HPDE6-E6E7 (cell line): ENCODE data around the gene DKK3.

Source experiments
- DNase-seq: peaks from one replicate; pipeline ENCODE4 v3.0.0; 2011; ENCODE audit warnings: missing footprints; ENCODE audit errors: extremely low spot score

Gene DKK3

GRCh38 chr11:11967669-11968510, 40.5 kb downstream of the DKK3 start:
- no peak for DNase-seq

- DNase-seq = peak; percentile 50
Measured at GRCh38 chr11:11966826-11967668, 41.4 kb downstream of the DKK3 start.

- DNase-seq = no peak
Measured at GRCh38 chr11:11966354-11966741, 42.1 kb downstream of the DKK3 start.

- DNase-seq = no peak
Measured at GRCh38 chr11:11965656-11966353, 42.6 kb downstream of the DKK3 start.

GRCh38 chr11:11965192-11965591, 43.2 kb downstream of the DKK3 start:
- no peak for DNase-seq

- no peak for DNase-seq
Measured at GRCh38 chr11:11964774-11965150, 43.7 kb downstream of the DKK3 start.

- DNase-seq = no peak
Measured at GRCh38 chr11:11963842-11964773, 44.3 kb downstream of the DKK3 start.

- no peak for DNase-seq
Measured at GRCh38 chr11:11963067-11963466, 45.4 kb downstream of the DKK3 start.

GRCh38 chr11:11961399-11962028, 46.9 kb downstream of the DKK3 start:
- DNase-seq = no peak

- DNase-seq = no peak
Measured at GRCh38 chr11:11960687-11961086, 47.7 kb downstream of the DKK3 start.

- DNase-seq = no peak
Measured at GRCh38 chr11:11959601-11960000, 48.8 kb downstream of the DKK3 start.

GRCh38 chr11:11958403-11959231, 49.8 kb downstream of the DKK3 start:
- no peak for DNase-seq

GRCh38 chr11:11956006-11956405, 52.4 kb downstream of the DKK3 start:
- no peak for DNase-seq

- no peak for DNase-seq
Measured at GRCh38 chr11:11952036-11952435, 56.4 kb downstream of the DKK3 start.

GRCh38 chr11:11949482-11949881, 58.9 kb downstream of the DKK3 start:
- no peak for DNase-seq

- DNase-seq = no peak
Measured at GRCh38 chr11:11948242-11948947, 60.0 kb downstream of the DKK3 start.

GRCh38 chr11:11947825-11948224, 60.6 kb downstream of the DKK3 start:
- no peak for DNase-seq

GRCh38 chr11:11946878-11947277, 61.5 kb downstream of the DKK3 start:
- no peak for DNase-seq

GRCh38 chr11:11946180-11946579, 62.2 kb downstream of the DKK3 start:
- DNase-seq = no peak
